NCI-H2029 (cell line): ENCODE measurements around the gene GPR107.

Experiments
- DNase-seq: peaks from one replicate; lab custom pipeline; 2025; lab: John Stamatoyannopoulos, UW

GPR107 gene

DNA sequence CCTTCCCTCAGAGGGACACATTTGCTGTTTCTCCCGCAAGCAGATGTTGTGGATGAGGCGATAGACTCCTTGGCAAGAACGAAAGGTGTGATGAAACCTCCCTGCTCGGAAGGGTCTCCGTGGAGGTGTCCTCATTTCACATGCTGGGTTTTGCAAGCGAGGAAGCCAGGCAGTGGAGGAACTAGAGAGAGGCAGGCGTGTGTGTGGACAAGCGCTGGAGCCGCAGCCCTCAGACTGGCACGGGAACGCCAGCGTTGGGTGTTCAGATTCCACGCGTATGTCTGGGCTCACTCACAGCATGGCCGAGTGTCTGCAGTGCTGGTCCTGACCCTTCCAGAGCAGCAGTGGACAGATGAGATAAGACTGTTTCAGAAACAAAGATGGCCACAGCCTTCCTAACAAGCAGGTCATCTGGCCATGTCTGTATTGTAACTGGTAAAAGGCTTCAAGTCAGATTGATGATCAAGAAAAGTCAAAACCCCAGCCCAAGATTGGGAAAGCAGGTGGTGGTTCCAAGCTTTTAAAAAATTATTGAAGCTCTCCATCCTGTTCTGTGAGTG lies 83.5 kb downstream of the GPR107 start:
- DNase-seq: no peak

DNA sequence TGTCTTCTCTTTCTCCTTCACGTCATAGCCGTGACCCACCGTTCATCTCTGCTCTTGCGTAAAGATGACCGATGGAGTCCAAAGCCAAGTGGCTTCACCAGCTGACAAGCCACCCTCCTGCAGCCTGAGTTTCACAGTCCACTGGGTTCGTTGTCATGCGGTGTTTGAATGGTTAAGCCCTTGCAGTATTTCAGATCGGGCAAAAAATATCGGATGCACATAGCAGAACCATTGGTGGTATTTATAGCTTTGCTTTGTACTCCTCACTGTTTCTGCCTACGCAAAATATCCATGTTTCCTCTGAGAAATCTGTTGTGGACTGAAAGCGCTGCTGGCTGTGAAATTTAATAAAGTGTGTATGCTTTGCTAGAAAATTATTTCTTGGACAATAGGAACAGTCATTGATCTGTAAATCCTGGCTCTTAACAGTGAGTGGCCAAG lies 84.0 kb downstream of the GPR107 start:
- DNase-seq: no peak

DNA sequence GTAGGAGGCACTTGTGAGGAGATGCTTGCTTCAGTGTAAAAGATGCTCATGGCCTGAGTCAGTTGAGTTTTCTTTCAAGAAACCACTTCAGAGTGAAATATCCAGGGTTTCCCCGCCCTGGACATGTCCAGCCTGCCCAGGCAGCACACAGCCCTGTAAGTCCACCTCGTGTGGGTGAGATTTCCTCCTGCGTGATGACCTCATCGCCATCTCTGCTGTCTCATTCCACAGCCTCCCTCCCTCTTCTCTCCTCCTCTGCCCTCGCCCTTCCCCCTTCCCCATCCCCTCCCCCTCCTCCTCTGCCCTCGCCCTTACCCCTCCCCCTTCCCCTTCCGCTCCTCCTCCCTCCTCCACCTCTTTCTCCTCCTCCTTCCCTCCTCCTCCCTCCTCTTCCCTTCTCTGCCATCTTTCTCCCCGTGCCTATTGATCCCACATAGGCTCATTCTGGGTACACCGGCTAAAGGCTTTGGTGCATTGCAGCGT lies 84.5 kb downstream of the GPR107 start:
- no peak for DNase-seq

DNA sequence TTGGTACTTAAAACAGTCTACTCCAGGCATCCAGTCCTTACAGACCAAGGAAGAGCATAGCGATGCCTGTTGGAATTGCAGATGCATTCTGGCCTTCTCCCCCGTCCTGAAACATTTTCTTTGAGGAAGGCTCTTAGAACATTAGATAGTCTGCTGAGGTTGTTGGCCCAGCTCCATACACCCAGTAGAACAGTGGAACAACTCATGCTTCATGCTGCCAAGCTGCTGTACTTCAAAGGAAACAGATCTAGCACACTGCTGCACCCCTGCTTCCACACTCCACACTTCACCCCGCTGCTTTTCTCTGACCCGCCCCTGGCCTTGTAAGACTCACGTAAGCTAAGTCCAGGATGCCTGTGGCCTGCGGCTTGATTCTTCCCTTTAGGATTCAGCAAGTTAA lies 85.1 kb downstream of the GPR107 start:
- no peak for DNase-seq

DNA sequence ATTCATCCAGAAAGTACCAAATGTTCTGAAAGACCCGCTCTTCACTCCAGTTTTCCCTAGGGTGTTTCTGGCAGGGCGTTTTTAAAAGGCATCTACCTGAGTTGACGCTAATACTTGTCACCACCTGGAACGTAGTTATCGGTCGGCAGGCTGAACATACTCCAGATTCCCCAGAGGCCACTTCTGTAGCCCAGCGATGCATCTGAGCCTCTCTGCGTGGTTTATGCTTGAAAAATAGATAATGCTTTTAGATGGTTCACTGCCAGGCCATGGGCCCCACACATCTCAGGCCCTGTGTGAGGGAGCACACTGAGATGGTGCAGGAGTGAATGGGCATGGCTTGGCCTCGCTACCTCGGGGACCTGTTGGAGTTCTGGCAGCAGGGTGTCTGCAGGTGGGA lies 85.5 kb downstream of the GPR107 start:
- DNase-seq: no peak

DNA sequence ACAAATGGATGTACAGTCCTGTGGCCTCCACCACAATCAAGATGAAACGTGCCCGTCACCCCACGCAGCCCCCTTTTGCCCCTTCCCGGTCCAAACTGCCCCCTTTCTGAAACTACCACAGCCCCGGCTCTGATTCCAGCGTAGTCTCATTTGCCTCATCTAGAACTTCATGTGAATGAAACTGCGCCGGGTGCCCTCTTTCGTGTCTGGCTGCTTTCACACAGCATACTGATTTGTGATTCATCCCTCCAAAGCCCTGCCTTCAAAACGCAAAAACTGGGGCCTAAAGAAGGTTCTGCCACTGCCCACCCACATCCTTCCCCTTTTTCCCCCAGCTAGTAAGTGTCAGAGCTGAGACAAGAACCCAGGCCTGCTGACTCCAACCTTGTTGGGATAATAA lies 87.0 kb downstream of the GPR107 start:
- DNase-seq: no peak

DNA sequence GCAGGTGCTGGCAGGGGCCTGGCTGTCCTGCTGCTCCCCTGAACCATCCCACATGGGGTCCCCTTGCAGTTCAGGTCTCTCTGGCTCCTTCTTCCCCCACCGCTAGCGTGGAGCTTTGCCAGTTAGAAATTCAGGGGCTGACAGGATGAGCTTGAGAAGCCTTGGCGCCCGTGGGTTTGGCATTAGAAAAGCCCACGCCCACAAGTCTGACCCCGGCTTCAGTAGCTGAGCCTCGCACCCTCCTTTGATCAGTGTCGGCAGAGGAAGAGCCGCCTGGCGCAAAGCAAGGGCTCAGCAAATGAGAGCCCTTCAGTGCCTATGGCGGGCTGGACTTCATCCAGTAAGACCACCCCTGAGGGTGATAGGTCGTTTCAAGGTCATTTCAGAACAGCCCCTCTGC lies 88.3 kb downstream of the GPR107 start:
- no peak for DNase-seq

DNA sequence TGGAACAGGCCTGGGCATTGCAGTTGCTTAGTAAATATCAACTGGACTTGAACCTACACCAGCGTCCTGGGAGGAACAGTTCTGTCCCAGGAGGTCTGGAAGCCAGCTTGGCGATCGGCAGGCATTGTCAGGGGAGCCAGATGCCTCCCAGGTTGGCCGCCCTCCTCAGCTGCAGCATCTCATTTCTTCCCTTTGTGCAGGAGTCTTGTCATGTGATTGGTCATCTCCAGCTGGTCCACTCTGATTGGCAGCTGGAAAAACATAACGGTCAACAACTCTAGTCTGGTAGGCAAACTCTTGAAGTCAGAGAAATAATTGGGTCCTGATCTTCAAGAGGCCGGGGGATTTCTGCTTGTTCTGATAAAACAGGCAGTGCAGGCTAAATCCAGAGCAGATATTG lies 88.9 kb downstream of the GPR107 start:
- no peak for DNase-seq

DNA sequence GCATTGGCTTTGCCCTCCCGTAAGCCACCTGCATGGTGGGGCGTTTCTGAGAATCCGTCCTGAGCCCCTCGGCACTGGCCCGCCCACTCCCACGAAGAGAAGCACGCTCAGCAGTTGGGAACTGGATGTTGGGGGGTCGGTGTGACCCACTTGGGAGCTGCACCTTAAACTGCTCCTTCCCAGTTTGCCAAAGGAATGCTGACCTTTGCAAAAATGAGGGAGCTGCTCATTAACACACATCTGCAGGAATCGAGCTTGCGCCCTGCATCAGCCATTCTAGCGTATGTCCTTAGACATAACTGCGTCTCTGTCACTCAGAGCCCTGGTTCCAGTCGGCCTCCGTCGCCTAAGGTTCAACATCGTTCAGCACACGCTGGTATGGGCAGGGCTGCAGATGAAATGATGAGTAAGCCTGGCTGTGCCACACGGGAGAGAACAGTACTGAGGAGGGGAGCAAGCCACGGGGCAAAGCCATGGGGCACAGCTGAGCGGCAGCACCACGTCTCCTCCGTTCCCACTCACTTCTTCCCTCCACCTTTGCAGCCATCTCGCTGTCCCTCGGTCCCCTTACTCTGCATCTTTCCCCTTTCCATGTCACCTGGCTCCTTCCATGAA lies 89.7 kb downstream of the GPR107 start:
- no peak for DNase-seq

DNA sequence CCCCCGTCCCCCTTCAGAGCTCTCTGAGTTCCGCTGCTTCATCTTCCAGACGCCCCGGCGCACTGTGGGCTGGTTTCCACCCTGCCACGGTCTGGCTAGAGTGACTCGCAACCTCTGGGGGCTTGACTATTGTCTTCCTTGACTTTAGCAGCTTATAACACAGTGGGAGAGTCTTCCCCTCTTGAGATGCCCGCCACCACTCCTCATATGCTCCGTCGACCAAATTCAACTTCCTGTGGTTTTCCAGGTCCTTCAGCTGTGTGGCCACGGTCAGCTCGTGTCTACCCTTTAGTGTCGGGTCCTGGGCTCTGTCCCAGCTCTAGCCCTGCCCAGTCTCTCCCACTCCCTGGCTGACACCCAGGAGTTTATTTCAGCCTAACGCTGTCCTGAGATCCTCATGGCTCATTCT lies 90.3 kb downstream of the GPR107 start:
- peak; percentile 29 for DNase-seq

DNA sequence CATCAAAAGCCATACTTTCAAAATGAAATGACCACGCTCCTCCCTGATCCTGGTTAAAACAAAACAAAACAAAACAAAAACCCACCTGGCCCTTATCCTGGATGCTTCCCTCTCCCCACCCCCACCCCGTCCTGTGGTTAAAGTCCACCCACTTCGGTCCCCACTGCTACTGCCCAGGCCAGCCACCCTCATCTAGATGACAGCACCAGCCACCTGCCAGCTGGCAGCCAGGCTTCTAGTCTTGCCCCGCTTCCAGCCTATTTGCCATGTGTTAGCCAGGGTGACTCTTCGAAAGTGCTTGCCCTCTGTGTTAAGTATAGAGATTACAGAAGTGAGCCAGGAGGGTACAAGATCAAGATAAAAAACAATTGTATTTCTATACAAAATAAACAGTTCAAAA lies 91.0 kb downstream of the GPR107 start:
- peak; percentile 36 for DNase-seq

DNA sequence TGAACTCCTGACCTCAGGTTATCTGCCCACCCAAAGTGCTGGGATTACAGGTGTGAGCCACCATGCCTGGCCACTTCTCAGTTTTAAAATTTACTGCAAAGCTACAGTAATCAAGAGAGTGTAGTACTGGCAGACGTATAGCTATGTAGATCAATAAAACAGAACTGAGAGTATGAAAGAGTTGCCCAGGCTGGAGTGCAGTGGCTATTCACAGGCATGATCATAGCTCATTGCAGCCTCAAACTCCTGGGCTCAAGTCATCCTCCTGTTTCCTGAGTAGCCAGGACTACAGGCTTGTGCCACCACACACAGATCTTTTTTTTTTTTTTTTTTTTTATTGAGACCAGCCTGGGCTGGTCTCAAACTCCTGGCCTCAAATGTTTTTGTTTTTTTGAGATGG lies 92.0 kb downstream of the GPR107 start:
- DNase-seq: no peak

DNA sequence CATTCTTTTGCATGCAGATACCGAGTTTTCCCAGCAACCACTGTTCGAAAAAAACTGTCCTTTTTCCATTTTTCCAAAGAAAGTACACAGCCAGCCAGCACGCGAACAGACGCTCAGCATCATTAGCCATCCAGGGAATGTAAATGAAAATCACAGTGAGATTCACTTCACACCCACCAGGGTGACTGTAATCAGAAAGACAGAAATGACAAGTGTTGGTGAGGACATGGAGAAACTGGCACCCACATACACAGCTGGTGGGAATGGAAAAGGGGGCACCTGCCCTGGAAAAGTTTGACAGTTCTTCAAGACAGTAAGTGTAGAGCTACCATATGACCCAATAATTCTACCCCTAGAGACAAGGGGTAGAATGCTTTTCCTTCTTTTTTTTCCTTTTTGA lies 93.5 kb downstream of the GPR107 start:
- no peak for DNase-seq

DNA sequence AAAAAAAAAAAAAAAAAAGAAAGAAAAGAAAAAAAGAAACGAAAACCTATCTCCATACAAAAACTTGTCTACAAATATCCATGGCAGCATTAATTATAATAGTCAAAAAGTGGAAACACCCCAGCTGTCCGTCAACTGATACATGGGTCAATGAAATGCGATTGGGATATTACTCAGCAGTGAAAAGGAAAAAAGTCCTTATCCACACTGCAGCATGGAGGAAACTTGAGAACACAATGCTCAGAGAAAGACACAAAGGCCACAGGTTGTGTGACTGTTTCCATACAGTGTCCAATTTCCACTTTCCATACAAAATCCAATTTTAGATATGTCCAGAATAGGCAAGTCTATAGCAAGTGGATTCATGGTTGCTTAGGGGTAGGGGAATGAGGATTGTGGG lies 94.2 kb downstream of the GPR107 start:
- no peak for DNase-seq

DNA sequence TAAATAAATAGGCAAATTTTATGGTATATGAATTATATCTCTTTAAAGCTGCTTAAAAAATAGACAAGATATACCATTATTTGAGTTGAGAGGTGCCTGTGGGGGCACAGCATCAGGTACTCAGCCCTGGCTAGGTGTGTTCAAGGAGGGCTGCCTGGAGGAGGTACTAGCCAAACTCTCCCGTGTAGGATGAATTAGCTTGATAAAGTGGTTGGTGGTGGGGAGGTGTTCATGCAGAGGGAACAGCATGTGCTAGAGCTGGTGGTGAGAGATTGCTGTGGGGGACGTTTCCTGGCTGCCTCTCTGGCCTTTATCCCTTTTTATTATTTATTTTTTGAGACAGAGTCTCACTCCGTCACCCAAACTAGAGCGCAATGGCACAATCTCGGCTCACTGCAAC lies 95.3 kb downstream of the GPR107 start:
- DNase-seq: no peak

DNA sequence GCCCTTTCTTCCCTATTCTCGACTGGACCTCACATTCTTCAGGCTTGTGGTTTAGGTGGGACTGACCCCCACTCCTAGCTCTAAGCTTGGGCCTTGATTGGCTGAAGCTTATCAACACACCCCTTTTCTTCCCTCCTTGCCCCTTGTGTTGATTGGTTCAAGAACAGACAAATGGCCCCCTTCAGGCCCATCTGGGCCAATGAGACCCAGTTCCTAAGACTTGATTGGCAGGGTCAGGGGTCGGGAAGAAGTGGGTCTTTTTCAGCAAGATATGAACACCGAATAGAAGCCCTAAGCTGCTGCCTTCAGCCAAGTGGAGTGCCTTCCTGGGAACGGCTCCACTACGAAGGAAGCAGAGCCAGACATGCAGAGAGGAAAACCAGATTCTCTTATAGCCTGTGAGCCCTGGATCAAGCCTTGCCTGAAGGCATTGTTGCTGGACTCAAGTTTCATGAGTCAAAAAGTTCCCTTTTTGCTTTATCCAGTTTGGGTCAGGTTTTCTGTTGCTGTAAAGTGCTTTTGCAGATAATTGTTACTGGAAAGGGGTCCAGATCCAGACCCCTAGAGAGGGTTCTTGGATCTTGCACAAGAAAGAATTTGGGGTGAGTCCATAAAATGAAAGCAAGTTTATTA lies 96.1 kb downstream of the GPR107 start:
- no peak for DNase-seq

DNA sequence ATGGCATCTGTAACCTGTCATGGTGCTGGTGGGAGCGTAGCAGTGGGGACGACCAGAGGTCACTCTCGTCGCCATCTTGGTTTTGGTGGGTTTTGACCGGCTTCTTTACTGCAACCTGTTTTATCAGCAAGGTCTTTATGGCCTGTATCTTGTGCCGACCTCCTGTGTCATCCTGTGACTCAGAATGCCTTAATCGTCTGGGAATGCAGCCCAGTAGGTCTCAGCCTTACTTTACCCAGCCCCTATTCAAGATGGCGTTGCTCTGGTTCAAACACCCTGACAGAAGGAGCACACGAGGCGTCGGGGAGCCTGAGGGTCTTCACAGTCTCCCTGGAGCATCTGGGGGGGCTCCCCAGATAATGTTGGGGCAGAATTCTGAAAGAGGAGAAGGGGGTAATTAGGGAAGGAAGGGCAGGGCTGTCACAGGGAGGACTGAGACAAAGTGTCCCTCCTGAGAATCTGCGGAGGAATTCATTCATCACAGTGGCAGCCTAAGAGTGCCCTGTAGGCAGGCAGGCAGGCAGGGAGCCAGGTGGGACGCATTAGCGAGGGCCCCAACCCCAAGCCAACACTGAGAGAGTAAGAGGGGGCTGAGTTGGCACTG lies 97.2 kb downstream of the GPR107 start:
- no peak for DNase-seq

DNA sequence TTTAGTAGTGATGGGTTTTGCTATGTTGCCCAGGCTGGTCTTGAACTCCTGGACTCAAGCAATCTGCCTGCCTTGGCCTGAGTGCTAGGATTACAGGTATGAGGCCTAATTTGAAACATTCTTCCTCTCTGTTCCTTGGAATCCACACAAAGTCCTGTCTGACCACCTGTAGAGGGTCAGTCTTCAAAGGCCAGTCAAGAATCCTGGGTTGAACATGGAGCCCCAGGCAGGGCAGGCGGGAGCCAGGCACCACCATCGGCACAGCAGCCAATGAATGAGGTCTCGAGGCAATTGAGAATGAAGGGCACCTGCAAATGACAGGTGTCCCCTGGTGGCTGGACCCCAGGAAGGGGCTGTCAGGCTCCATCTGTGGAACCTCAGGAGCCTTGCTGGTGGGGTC lies 101.1 kb downstream of the GPR107 start:
- DNase-seq: no peak

DNA sequence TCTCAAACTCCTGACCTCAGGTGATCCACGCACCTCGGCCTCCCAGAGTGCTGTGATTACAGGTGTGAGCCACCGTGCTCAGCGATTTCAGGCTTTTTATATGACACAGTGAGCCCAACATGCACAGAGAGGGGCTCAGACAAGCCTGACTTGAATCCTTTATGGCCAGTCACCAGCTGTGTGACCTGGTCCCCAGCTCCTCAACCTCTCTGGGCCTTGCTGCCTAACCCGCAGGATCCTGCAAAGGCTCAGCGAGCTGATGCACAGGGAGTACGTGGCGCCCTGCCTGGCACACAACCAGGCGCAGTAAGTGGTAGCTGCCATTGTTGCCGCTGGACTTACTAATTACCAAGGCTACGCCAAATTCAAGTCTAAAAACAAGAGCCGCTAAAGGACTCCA lies 101.9 kb downstream of the GPR107 start:
- no peak for DNase-seq

DNA sequence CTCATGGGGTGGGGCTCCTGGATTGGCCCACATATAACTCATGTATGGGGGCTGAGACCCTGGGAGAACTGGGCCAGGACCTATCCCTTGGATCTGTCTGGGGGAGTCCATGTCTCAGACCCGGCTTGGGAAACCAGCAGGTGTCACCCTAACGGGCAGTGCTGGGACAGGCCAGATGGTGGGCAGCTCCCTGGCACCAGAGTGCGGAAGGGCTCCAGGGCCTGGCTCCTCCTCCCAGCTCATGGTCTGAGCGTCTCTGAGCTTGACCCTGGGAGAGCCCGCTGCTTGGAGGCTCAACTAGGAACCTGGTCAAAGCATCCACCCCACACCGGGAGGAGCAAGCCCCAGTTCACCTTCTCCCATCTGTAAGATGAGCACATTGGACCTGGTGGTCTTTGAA lies 103.0 kb downstream of the GPR107 start:
- no peak for DNase-seq

DNA sequence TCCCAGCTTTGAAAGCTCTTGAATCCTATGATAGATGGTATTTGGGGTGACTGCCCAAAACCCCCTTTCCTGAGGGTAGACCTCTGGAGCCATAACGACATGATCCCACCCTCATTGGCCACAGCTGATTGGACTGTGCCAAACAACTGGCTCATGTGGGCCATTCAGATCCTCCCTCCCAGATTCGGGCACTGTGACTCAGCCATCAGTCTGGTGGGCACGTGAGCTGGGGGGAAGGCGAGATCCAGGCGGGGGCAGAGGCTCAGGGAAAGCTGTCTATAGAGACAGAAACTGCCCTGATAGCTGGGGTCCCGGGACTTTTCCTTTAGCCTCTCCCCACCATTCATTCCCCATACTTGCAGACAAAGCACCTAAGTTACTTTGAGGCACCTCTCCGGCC lies 103.4 kb downstream of the GPR107 start:
- no peak for DNase-seq

DNA sequence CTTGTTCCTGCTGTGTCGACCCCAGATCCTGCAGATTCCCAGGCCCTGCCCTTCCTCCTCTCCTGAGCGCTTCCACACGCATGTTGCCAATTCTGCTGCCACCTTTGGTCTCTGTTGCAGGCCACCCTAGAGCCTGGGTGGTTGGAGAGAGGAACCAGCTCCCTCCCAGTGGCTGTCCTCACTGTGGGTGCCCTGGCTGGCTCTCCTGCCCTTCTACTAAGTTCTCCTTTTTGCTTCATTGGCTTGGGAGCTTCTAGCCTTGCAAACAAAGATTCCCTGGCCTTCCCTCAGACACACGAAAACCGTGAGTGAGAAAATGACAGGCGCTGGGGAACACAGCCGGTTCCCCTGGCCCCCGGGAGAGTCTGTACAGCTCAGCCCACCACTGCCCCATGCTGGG lies 104.3 kb downstream of the GPR107 start:
- no peak for DNase-seq

DNA sequence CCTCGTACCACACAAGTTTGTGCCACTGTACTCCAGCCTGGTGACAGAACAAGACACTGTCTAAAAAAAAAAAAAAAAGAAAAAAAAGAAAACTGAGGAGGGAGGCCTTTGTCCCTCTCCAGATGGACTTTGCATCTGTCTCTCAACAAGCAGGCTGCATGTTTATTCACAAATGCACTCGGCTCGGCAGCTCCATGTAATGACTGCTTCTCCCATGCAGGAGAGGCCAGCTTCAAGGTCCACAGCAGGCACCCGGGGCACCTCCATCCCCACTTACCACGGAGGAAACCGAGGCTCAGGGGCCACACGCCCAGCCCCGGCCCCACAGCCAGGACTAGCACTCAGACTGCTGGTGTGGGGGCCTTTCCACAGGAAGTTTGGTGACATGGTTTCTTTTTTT lies 105.4 kb downstream of the GPR107 start:
- DNase-seq: no peak
